ENCODE results near the gene MPV17L2. TPM values are rescaled to one million over a fixed set of nuclear protein-coding genes. Genes with fewer than 3 reads are reported as not detected.

MPV17L2 gene
- polyA plus RNA-seq, 2 of the 4 experiments (the other 2 are of a cell fraction): 8.3 to 13.9 TPM

DNA sequence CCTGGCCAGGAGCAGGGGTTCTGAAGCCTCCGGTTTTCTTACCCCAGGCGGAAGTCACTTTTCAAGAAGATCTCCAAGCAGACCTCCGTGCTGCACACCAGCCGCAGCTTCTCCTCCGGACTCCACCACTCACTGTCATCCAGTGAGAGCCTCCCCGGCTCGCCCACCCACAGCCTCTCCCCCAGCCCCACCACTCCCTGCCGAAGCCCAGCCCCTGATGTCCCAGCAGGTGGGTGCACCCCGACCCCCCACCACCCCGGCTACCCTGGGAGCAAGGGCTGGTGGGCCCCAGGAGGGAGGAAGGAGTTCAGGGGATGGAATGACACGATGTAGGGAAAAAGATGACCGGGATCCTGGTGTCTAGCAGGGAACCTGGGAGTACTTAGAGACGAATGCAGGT lies 45.6 kb upstream of the MPV17L2 start:
- DNase-seq (ENCODE audit: low read depth in 1 of 2, low spot score in 1 of 2) (no peak), ATAC-seq (no peak), FAIRE-seq (no peak)
- WGBS (ENCODE audit: missing lambda C conversion rate): 85% methylated on average over 3 of the region's 13 CpGs
- Histone ChIP-seq H3K9me3 (no peaks in the 10 kb centered on the region), H3K4me1 (peaks cover 7% of the 10 kb centered on the region), H3K4me3 (no peak overlapping the region), H3K4me2 (no peak overlapping the region), H3K27ac (no peak overlapping the region)
- TF ChIP-seq KDM1A (IDR thresholded peaks at IDR 0.05; ENCODE audit: low read depth): no peak
- no peak for TF ChIP-seq TP53 (CRISPR knock-in tag; IDR thresholded peaks at IDR 0.05)
- no peak for TF ChIP-seq ZSCAN20 (CRISPR knock-in tag; IDR thresholded peaks at IDR 0.05)
- no peak for TF ChIP-seq FOSB (CRISPR knock-in tag; IDR thresholded peaks at IDR 0.05)
- no peak for TF ChIP-seq MAFK (IDR thresholded peaks at IDR 0.05; ENCODE audit: partially characterized antibody)
- TF ChIP-seq, protein P1, sequence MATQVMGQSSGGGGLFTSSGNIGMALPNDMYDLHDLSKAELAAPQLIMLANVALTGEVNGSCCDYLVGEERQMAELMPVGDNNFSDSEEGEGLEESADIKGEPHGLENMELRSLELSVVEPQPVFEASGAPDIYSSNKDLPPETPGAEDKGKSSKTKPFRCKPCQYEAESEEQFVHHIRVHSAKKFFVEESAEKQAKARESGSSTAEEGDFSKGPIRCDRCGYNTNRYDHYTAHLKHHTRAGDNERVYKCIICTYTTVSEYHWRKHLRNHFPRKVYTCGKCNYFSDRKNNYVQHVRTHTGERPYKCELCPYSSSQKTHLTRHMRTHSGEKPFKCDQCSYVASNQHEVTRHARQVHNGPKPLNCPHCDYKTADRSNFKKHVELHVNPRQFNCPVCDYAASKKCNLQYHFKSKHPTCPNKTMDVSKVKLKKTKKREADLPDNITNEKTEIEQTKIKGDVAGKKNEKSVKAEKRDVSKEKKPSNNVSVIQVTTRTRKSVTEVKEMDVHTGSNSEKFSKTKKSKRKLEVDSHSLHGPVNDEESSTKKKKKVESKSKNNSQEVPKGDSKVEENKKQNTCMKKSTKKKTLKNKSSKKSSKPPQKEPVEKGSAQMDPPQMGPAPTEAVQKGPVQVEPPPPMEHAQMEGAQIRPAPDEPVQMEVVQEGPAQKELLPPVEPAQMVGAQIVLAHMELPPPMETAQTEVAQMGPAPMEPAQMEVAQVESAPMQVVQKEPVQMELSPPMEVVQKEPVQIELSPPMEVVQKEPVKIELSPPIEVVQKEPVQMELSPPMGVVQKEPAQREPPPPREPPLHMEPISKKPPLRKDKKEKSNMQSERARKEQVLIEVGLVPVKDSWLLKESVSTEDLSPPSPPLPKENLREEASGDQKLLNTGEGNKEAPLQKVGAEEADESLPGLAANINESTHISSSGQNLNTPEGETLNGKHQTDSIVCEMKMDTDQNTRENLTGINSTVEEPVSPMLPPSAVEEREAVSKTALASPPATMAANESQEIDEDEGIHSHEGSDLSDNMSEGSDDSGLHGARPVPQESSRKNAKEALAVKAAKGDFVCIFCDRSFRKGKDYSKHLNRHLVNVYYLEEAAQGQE (IDR thresholded peaks at IDR 0.05): no peak
- no peak for TF ChIP-seq EHMT2 (IDR thresholded peaks at IDR 0.05; ENCODE audit: low read depth)
- no peak for TF ChIP-seq RAD21 (conservative IDR thresholded peaks at IDR 0.05 in 1 of 2, IDR thresholded peaks at IDR 0.05 in 1 of 2)
- TF ChIP-seq, protein P2, sequence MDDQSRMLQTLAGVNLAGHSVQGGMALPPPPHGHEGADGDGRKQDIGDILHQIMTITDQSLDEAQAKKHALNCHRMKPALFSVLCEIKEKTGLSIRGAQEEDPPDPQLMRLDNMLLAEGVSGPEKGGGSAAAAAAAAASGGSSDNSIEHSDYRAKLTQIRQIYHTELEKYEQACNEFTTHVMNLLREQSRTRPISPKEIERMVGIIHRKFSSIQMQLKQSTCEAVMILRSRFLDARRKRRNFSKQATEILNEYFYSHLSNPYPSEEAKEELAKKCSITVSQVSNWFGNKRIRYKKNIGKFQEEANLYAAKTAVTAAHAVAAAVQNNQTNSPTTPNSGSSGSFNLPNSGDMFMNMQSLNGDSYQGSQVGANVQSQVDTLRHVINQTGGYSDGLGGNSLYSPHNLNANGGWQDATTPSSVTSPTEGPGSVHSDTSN (IDR thresholded peaks at IDR 0.05): no peak
- TF ChIP-seq MAZ (IDR thresholded peaks at IDR 0.05; ENCODE audit: borderline replicate concordance, low read depth, low read length): no peak
- TF ChIP-seq, protein P3, sequence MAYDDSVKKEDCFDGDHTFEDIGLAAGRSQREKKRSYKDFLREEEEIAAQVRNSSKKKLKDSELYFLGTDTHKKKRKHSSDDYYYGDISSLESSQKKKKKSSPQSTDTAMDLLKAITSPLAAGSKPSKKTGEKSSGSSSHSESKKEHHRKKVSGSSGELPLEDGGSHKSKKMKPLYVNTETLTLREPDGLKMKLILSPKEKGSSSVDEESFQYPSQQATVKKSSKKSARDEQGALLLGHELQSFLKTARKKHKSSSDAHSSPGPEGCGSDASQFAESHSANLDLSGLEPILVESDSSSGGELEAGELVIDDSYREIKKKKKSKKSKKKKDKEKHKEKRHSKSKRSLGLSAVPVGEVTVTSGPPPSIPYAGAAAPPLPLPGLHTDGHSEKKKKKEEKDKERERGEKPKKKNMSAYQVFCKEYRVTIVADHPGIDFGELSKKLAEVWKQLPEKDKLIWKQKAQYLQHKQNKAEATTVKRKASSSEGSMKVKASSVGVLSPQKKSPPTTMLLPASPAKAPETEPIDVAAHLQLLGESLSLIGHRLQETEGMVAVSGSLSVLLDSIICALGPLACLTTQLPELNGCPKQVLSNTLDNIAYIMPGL (CRISPR knock-in tag; IDR thresholded peaks at IDR 0.05; ENCODE audit: borderline replicate concordance): no peak
- TF ChIP-seq, protein P4, sequence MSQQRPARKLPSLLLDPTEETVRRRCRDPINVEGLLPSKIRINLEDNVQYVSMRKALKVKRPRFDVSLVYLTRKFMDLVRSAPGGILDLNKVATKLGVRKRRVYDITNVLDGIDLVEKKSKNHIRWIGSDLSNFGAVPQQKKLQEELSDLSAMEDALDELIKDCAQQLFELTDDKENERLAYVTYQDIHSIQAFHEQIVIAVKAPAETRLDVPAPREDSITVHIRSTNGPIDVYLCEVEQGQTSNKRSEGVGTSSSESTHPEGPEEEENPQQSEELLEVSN (IDR thresholded peaks at IDR 0.05; ENCODE audit: borderline replicate concordance, low read depth): no peak
- no peak for TF ChIP-seq MYC (IDR thresholded peaks at IDR 0.05; ENCODE audit: borderline replicate concordance, low read length)
- ChIA-PET CTCF (no interaction called here), POLR2A (no interaction called here)

DNA sequence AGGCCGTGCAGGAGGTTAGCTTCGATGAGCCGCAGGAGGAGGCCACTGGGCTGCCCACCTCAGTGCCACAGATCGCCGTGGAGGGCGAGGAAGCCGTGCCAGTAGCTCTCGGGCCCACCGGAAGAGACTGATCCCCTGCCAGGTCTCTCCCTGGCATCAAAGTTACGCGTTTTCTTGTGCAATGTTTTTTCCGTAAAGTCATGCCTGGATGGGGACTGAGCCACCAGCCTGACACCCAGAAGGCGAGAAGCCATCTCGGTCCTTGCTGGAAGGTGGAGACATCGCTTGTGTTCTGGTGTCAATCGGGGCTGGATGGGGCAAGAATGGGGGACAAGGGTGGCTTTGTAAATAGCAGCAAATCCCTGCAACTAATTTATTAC lies 43.4 kb upstream of the MPV17L2 start:
- 90% methylated on average over 16 of the region's 16 CpGs for WGBS (ENCODE audit: missing lambda C conversion rate)
- no peak overlapping the region for H3K4me2 ChIP-seq
- no peak for DNase-seq (ENCODE audit: low read depth in 1 of 2, low spot score in 1 of 2)
- FAIRE-seq: no peak
- H3K9me3 ChIP-seq: no peaks in the 10 kb centered on the region
- no peak overlapping the region for H3K27ac ChIP-seq
- POLR2A ChIA-PET: no interaction called here
- CTCF ChIA-PET: interaction anchor here (0.9 to 2.4 kb wide), 5 partner anchors 12 to 102 kb away, joined by 3 to 6 read pairs (median 4); no protein-coding TSS in a partner anchor
- no peak overlapping the region for H3K4me3 ChIP-seq
- no peak for ATAC-seq
- peaks cover 13% of the 10 kb centered on the region for H3K4me1 ChIP-seq
- TF ChIP-seq RARB (CRISPR knock-in tag; IDR thresholded peaks at IDR 0.05) (no peak), EP300 (IDR thresholded peaks at IDR 0.05) (no peak), ZSCAN20 (CRISPR knock-in tag; IDR thresholded peaks at IDR 0.05) (no peak), RAD21 (conservative IDR thresholded peaks at IDR 0.05 in 1 of 2, IDR thresholded peaks at IDR 0.05 in 1 of 2) (no peak), KDM5A (IDR thresholded peaks at IDR 0.05) (no peak), HOXB13 (CRISPR knock-in tag; IDR thresholded peaks at IDR 0.05; ENCODE audit: low read depth) (no peak), CBX8 (IDR thresholded peaks at IDR 0.05) (no peak), GATA3 (IDR thresholded peaks at IDR 0.05; ENCODE audit: borderline replicate concordance) (no peak), SMC3 (IDR thresholded peaks at IDR 0.05) (no peak), TFCP2L1 (CRISPR knock-in tag; IDR thresholded peaks at IDR 0.05) (no peak), CHD4 (IDR thresholded peaks at IDR 0.05; ENCODE audit: borderline replicate concordance) (no peak), NFE2L2 (conservative IDR thresholded peaks at IDR 0.05; ENCODE audit: low read length) (no peak), NPAS2 (CRISPR knock-in tag; IDR thresholded peaks at IDR 0.05; ENCODE audit: borderline replicate concordance) (no peak), ZNF302 (CRISPR knock-in tag; IDR thresholded peaks at IDR 0.05) (no peak), CHD2 (IDR thresholded peaks at IDR 0.05; ENCODE audit: low read length, partially characterized antibody) (no peak), ZFP36 (IDR thresholded peaks at IDR 0.05; ENCODE audit: borderline replicate concordance, partially characterized antibody) (no peak)
- TF ChIP-seq, protein P4 (IDR thresholded peaks at IDR 0.05; ENCODE audit: borderline replicate concordance, low read depth): no peak
- TF ChIP-seq, protein P3 (CRISPR knock-in tag; IDR thresholded peaks at IDR 0.05; ENCODE audit: borderline replicate concordance): no peak
- TF ChIP-seq, protein P5, sequence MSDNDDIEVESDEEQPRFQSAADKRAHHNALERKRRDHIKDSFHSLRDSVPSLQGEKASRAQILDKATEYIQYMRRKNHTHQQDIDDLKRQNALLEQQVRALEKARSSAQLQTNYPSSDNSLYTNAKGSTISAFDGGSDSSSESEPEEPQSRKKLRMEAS (IDR thresholded peaks at IDR 0.05): no peak

Data from A549 (cell line).